GM21717 (cell line): ENCODE results near the gene COL27A1.

Experiments
- ATAC-seq: cut with Tn5 transposase; IDR thresholded peaks from one replicate; pipeline ENCODE4 v1.9.1; 2021; ENCODE audit warnings: mild to moderate bottlenecking, moderate library complexity; ENCODE audit not compliant: unreplicated experiment

COL27A1 gene

GRCh38 chr9:114221706-114222465, 66.5 kb downstream of the COL27A1 start:
- ATAC-seq = no peak

DNA sequence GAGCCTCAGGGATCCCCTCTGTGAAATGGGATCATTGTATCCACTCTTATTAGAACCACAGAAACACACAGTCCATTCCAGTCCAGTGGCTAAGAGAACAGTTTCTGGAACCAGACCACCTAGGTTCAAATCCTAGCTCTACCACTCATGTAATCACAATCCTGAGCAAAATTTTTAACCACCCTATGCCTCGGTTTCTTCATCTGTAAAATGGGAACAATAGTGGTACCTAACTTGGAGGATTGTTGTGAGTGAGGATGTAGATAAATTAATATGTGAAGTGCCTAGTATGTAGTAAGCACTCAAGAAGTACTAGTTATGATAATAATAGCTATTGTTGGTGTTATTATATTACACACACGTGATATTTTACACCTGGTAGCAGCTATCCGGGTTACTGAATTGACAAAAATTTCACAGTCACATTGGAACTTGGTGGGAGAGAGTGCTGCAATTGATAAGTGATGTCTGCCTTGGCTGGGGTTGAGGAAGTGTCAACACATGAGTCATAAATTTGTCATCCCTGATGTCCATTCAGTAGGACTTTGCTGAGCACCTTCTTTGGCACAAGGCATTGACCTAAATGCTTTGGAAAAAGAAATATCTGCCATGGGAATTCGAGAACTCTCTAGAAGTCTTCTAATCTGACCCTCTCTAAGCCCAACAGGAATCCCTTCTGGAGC, 68.4 kb downstream of the COL27A1 start:
- ATAC-seq = no peak

DNA sequence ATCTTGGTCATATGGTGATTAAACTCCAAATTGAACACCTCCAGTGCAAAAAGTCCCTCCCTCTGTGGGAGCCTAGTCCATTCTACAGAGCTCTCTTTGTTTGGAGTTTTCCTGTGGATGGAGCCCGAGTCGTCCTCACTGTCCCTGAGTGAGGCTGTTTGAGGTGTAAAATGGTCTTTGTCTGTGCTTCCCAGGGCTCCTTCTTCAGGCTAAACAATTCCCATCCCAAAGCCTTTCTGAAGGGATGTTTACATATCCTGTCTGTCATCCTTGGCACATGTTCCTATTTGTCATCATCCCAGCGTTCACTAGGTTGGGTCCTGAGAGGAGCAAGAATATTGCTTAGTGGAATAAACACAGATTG, 68.9 kb downstream of the COL27A1 start:
- ATAC-seq = no peak

GRCh38 chr9:114225561-114226212, 70.3 kb downstream of the COL27A1 start:
- no peak for ATAC-seq

DNA sequence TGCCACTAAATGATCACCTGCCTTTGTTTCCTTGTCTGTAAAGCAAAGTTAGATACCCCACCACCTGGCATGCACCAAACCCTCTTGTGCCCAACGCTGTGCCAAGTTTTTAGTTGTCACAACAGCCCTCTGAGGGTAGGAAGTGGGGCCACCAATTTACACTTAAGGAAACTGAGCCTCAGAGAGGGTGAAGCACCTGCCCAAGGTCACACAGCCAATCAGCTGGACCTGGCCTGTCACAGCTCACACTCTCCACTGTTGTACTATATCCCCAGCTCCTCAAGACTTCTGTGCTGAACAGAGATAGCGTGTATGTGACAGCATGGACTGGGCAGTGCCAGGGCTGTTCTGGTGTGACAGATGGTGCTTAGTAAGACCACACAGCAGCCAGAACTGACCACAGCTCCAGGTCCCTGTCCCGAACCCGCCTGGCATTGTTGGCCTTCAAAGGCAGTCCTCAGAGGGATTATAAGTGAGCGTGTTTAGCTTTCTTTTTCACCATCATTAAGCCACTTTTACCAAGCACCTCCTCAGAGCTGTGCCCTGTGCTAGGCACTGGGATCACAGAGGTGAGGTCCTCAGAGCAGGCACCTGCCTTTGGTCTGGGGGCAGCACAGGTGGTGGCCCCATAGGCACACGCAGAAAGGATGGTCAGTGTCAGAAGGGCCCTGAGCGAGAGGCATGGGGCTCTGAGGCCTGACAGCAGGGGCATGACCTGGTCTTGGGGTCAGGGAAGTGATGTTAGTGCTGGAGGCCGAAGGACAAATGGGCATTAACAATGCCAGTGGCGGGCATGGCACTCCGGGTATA, 71.1 kb downstream of the COL27A1 start:
- ATAC-seq = no peak

DNA sequence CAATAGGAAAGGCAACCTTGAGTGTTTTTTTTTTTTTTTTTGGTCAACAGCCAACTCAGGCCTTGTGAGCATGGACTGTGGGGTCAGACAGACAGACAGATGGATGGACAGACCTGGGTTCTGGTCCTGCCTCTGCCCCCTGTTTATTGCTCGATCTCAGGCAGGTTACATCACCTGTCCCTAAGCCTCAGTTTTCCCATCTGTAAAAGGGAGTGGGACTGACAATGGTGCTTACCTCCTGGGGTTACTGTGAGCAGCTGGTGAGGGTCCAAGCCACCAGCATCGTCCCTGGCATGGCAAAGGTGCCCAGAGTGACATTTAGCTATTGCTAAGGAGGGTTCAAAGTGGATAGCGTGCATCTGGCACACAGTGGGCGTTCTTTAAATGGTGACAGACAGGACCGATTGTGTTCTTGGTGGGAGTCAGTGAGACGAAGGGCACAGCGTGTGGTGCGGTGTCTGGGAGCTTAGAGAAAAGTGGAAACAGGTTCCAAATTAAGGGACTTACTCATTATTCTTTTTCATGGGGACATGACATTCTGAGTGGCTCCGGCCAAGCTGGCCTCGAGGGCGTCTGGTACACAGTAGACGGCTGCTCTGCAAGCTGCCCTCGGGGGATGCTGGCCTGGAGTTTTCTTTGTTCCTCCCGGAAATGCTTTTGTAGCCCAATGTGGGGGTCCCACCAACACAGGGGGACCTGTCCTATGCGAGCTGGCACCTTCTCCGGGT, 72.1 kb downstream of the COL27A1 start:
- no peak for ATAC-seq

GRCh38 chr9:114228016-114228808, 72.9 kb downstream of the COL27A1 start:
- ATAC-seq = no peak

GRCh38 chr9:114229295-114229694, 74.0 kb downstream of the COL27A1 start:
- ATAC-seq = no peak

DNA sequence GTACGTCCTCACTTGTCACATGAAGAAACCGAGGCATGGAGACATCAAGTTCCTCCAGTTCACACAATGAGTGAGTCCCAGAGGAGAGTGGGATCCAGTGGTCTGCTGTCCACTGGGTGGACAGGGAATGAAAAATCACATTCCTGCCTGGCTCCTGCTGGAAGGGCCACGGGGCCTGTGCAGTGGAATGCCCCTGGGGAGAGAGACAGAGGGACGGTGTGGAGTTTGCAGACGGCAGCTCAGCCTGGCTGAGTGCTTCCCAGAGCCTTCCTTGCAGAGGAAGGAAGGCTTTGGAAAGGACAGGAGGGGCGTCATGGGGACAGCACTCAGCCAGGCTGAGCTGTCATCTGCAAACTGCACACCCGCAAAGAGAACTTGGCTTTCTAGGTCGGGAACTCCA, 74.7 kb downstream of the COL27A1 start:
- no peak for ATAC-seq

GRCh38 chr9:114231273-114231672, 75.9 kb downstream of the COL27A1 start:
- no peak for ATAC-seq

- no peak for ATAC-seq
Observed at GRCh38 chr9:114231719-114232449, 76.5 kb downstream of the COL27A1 start.

DNA sequence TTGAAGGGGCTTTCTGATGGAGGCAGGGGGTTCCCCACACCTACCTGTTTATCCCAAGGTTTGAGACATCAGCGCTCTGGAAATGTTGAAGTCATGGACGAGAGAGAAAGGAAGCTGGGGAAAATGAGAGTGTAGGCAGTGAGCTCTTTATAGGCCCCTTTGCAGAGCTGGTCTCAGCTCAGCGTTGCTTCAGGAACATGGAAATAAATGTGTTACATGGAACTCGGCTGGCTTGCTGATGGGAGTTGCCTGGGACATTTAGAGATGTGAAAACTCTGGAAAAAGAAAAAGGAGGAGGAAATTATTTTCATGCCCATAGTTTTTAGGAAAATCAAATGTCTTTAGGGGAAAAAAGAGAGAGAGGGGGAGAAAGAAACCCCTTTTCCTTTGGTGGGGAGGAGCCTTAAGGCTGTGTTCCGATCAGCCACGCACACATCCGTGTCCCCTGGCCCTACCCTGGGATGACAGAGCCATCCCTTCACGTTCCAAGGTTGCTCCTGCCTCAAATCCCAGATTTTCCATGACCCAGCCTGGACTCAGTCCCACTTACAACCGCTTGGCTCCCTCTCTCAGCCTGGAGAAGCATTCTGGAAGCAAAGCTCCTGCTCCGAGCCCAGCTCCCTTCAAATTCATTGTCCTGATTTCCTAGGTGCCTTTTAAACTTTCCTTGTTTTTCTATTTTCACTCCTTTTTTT, 78.3 kb downstream of the COL27A1 start:
- ATAC-seq = no peak

GRCh38 chr9:114235033-114235661, 79.8 kb downstream of the COL27A1 start:
- ATAC-seq = no peak

- ATAC-seq = no peak
Observed at GRCh38 chr9:114236391-114237138, 81.2 kb downstream of the COL27A1 start.

GRCh38 chr9:114237247-114237646, 81.9 kb downstream of the COL27A1 start:
- no peak for ATAC-seq

- ATAC-seq = no peak
Observed at GRCh38 chr9:114237781-114238180, 82.4 kb downstream of the COL27A1 start.

DNA sequence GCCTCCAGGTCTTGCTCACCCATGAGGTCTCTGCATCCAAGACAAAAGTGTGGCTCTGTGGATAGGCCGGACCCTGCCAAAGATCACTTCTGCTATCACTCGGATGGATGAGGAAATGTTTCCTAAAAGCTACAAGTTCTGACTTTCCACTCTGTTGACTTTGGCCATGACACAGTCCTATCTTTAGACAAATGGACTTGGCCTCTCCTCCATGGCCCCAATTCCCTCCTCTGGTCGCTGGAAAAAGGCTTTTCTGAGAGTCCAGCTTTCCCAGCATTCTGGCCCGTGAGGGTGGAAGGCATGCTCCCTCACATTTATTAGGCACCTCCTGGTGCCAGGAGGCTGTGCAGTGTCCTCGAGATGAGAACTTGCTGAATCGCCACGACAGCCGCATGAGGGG, 83.1 kb downstream of the COL27A1 start:
- ATAC-seq = no peak
